ENCODE measurements around the gene ZCCHC14.

ZCCHC14 gene

DNA sequence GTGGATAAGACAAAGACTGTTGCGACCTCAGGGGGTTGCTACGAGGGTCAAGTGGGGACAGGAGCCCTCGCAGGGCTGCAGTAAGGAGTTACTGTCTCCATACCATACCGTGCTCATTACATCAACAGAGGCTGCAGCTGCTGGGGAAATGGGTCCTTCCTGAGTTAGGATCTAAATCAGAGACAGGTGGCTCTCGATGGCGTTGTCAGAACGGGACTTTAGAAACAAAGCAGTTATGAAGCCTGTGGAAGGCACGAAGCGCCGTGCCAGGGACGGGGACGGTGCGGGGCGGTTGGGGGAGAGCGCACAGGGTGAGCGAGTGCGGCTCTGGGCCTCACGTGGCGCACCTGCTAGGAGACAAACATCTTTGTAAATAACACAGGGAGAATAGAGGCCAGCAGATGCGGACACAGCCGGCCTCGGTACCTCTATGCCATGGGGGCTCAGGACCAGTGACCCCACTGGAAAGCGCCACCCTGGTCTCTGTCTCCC, 34.4 kb downstream of the ZCCHC14 start:
- in situ Hi-C loops (cut with MboI; ENCODE audit: low sequenced_read_pairs), result no loop called here

DNA sequence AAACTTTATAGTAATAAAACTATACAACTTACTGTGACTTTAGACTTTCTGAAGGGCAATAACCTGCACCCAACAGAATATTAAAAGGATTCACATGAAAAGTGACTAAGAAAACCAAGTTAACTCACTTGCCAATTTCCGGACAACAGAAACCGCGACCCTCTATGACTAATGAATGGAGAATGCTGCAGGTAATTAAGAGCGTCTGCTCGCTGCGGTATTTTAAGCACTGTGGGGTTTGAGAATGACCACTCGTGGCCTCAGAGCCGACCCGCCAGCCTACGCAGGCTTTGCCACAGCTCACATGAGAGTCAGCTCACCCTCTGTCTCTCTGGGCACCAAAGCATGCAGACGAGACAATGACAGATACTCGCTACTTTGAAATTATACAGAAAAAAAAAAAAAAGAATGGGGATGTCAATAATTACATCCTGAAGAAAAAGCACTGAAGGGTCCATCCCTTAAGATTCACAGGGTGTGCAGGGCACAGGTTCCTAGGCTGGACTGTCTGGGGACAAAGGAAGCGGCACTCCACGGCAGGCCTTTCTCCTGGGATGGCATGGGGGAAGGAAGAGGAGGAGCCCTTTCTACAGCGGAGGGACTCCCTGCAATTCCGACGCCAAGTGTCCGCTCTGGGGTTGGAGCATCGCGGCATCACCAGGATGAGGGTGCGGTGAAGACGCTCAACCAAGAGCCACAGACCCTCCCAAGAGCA, 35.0 kb downstream of the ZCCHC14 start:
- in situ Hi-C loops (cut with MboI; ENCODE audit: low sequenced_read_pairs), result no loop called here

DNA sequence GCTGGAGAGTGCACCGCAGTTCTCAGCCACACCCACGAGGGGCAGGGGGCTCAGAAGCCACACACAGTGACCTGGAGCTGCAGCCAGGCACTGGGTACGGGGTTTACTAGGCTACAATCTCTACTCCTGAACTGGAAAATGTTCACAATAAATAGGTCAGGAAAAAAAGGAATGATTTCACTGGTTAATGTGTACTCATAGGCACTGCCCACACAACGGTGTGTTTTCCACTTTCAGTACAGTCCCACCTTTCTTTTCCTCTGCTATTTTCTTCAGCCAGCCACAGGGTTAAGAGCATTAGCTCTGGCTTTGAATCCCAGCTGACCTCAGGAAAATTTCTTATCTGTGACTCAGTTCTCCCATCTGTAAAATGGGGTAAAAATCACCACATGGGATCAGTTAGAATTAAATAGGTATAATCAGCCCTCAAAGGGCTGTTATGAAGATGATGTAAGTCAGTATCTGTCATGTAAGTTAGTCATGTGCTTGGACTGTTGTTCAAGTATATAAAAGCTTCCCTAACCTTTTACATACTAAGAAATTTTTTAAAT, 35.7 kb downstream of the ZCCHC14 start:
- in situ Hi-C loops (cut with MboI; ENCODE audit: low sequenced_read_pairs), result no loop called here

DNA sequence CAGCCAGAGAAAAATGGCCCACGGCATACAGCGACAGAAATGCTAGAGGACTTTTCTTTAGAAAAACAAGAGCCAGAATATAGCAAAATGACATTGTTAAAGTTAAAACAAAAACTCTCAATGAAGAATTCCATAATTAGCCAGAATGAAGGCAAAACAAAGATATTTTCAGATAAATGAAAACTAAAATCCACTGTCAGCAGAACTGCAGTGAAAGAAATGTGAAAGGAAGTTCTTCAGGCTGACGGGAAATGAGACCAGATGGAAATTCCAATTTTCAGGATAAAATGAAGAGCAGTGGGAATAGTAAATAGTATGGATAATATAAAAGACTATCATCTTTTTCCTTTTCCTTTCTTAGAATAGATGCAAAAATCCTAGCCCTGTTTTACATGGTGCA, 38.4 kb downstream of the ZCCHC14 start:
- in situ Hi-C loops (cut with MboI; ENCODE audit: low sequenced_read_pairs), result no loop called here

DNA sequence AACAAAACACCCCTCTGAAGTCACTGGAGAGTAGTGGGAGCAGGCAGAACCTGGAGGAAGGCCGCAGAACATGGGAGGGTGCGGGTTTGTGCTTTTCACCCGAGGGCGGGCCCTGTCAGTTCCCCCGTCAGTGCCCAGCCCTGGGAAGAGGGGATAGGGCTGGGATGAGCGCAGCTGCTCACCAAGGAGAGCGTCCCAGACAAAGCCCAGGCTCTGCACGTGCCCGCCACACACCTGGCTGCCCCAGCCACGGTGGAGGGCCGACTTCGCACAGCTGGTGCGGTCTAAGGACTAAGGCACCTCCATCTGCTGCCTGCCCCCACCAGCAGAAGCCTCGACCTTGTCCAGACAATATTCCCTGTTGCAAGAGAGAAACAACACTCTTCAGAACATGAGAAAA, 39.5 kb downstream of the ZCCHC14 start:
- in situ Hi-C loops (cut with MboI; ENCODE audit: low sequenced_read_pairs), result no loop called here

DNA sequence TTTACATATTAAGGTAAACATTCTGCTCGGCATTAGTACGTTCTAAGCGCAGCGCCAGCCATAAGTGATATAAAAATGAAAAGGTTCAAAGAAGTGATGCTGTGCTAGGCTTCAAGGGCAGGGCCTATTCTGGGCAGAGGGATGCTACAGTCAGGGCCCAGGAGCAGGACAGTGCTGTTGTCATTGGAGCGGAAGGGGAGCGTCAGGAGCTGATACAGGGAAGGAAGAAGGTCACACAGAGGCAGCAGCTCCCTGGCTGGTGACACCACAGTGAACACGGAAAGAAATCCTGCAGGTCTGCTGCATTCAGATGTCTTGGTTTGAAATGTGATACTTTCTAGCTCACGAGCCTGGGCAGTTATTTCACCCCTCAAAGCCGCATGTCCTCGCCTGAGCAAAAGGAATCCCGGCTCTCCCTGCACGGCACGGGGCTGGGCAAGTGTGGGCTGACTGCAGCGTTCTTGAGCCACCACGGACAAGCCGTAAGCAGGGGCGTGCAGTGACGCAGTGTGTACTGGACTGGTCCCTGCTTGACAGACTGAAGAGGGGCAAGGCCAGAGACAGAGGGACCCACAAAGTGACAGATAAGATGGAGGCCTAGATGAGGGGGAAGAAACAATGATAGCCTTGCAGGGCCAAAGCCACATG, 41.1 kb downstream of the ZCCHC14 start:
- in situ Hi-C loops (cut with MboI; ENCODE audit: low sequenced_read_pairs), result no loop called here

DNA sequence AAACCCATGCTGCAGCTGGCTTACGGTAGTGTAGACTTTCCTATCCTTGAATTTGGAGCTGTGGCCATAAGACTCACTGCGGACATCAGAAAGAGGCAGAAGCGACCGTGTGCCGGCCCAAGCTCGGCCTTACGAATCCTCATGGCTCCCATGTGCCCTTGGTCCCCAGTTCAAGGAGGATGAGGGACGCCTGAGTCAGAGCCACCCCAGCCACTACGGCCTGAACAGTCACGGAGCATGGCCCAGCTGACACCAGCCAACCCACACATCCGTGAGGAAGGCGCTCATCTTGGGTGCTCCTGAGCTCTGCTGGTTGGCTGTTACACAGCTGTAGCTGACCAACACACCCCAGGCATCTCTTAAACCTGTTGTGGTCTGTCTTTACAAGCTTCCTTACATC, 44.0 kb downstream of the ZCCHC14 start:
- in situ Hi-C loops (cut with MboI; ENCODE audit: low sequenced_read_pairs), result no loop called here

DNA sequence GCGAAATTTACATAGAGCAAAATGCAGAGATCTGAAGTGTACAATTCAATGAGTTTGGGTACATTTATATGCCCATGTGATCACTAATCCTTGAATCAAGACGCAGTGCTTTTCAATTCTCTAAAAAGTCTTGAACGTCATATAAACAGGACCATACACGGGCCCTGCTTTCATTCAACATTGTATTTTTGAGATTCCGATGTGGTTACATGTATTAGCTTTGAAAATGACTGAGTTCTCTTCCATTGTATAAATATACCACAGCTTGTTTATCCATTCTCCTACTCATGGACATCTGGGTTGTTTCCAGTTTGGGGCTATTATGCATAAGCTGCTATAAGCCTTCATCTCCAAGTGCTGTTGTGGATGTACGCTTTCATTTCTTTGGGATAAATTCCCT, 45.5 kb downstream of the ZCCHC14 start:
- in situ Hi-C loops (cut with MboI; ENCODE audit: low sequenced_read_pairs), result no loop called here

DNA sequence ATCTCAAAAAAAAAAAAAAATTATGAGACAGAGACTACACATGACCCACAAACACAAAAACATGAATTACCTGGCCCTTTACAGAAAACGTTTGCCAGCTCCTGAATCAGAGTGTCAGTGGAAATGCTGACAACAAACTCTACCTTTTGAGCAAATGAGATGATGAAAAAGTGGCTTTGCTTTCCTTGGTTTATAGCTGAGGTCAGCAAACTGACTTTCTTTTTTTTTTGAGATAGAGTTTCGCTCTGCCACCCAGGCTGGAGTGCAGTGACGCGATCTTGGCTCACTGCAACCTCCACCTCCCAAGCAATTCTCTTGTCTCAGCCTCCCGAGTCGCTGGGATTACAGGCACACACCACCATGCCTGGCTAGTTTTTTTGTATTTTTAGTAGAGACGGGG, 46.3 kb downstream of the ZCCHC14 start:
- in situ Hi-C loops (cut with MboI; ENCODE audit: low sequenced_read_pairs), result no loop called here

DNA sequence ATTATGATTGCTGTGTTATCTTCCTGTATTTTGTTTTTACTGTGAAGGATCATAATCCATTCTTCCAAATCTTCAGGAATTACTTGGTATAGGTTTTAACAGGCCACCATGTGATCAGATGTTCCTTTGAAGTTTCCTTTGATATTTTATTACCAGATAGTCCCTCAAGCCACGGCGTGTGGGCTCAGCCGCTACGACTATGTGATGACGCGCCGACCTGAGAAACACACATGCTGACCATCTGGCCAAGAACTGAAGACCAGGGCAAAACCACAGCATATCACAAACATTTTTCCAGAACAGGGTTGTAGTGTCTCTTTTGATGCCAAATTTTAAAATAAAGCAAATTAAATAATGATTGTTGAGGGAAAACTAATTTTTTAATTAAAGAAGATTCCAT, 47.3 kb downstream of the ZCCHC14 start:
- in situ Hi-C loops (cut with MboI; ENCODE audit: low sequenced_read_pairs), result no loop called here

DNA sequence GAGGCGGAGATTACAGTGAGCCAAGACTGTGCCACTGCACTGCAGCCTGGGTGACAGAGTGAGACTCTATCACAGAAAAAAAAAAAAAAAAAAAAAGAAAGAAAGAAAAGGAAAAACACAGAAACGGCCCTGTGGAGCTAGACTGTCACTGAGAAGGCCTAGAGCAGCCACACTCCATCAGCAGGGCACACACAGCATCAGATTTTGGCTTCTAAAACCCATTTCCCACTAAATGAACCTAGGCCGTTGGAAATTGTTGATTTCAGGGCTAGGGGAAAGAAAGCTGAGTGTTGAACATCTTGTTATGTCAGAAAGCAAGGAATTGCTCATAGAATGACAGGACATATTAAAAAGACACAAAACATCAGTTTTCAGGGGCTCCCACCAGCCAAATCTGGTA, 48.9 kb downstream of the ZCCHC14 start:
- in situ Hi-C loops (cut with MboI; ENCODE audit: low sequenced_read_pairs), result no loop called here

DNA sequence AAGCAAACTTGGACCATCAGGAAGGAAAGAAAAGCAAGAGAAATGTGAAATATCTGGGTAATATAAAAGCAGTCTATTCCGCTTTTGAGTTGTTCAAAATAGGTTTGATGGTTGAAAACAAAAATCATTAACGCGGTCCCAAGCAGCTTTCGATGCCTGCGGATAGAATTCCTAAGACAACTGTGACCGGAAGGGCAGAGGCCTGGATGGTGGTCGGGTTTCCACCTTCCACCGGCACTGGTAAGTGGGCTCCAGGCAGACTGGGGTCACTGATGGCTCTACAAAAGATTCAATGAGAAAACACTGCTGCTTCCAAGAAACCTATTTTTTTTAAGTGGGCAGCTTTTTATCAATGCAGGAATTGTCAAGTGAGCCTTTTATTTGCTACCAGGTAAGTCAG, 49.8 kb downstream of the ZCCHC14 start:
- in situ Hi-C loops (cut with MboI; ENCODE audit: low sequenced_read_pairs), result no loop called here

DNA sequence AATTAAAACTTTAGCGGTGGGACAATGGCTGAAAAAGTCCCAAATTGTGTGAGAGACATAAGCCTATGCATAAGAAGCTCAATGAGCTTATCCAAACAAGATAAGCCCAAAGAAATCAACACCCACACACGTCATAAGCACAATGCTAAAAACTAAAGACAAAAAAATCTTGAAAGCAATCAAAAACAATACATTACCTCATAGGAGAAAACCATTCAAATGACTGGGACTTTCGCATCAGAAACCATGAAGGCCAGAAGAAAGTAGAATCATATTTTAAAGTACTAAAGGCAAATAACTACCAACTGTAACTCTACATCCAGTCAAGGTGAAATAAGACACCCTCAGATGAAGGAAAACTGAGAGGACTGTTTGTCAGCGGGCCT, 50.2 kb downstream of the ZCCHC14 start:
- in situ Hi-C loops (cut with MboI; ENCODE audit: low sequenced_read_pairs), result no loop called here

DNA sequence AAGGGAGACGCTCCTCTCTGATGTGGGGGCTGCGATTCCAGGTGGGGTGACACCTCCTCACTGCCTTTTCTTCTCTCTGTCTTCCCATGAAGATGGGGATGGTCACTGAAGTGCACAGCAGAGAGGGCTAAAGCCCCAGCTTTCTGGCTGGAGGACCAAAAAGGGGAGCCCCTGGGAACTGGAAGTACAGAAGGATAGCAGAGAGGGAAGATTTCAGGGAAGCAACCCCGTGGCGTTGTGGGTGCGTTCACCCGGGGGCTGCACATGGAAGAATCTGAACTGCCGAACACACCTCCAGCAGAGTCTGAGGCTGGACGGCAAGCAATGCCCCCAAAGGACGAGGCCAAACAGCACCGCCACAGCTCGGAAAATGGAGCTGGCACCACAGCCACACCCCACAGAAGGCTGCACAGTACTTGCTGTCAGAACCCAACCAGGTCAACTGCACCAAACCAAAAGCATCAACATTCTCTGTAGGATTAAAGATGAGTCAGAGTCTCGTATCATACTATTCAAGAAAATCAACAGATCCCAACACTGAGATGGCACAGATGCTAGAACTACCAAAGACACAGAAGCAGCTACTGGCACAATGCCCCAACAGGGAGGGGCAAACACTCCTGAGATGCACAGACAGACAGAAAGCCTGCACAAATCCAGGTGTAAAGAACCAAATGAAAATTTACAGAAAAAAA, 50.8 kb downstream of the ZCCHC14 start:
- in situ Hi-C loops (cut with MboI; ENCODE audit: low sequenced_read_pairs), result no loop called here

DNA sequence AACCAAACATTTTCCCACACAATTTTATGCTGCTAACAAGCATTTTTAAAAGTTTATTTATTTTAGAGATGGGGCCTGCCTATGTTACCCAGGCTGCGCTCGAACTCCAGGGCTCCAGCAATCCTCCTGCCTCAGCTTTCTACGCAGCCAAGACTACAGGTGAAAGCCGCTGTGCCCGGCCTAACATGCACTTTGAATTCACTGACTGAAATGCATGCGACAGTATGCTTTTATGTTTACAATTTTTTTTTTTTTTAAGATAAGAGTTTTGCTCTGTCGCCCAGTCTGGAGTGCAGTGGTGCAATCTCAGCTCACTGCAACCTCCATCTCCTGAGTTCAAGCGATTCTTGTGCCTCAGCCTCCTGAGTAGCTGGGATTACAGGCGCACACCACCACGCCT, 52.9 kb downstream of the ZCCHC14 start:
- in situ Hi-C loops (cut with MboI; ENCODE audit: low sequenced_read_pairs), result no loop called here

DNA sequence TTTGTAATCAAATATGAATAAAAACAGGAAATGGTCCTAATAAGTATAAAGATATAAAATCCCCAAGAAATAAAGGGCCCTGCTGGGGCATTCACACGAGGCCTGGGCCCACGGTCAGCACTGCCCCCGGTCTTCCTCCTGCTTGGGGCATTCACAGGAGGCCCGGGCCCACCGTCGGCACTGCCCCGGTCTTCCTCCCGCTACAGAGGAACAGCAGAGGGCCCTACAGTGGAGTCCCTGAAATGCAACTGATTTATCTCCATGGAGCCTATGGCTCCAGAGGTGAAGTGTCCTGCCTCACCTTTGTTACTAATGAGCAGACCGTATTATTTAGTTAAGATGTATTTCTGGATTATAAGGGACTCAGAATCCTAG, 54.2 kb downstream of the ZCCHC14 start:
- in situ Hi-C loops (cut with MboI; ENCODE audit: low sequenced_read_pairs), result no loop called here

DNA sequence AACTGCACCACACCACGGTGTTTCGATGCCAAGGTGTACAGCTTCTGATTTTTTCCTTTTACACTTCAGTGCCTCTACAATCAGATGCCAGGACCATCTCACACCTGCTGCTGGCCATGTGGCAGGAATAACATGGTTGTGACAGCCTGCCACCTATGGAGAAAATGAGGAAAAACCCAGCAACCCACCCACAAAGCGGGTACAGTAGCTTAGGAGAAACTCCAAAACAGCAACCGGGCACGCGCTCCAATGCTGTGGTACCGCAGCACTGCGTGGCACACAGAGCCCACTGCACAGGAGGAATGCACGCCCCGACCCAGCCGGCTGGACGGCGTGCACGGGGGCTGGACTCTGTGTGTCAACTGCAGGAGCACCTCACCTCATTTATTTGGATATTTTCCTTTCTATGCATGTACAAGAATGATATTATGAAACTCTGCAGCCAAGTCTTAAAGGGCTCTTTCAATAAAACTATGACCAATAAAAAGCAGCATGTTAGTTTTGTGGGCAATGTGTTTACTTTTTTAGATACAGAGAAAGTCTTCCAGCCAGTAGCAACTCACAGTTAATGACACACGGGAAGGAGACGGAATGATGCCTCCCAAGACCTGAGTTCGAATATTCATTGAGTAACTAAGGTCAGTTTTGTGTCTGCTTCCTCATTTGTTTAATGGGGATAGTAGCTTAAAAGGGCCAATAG, 54.8 kb downstream of the ZCCHC14 start:
- in situ Hi-C loops (cut with MboI; ENCODE audit: low sequenced_read_pairs), result no loop called here

DNA sequence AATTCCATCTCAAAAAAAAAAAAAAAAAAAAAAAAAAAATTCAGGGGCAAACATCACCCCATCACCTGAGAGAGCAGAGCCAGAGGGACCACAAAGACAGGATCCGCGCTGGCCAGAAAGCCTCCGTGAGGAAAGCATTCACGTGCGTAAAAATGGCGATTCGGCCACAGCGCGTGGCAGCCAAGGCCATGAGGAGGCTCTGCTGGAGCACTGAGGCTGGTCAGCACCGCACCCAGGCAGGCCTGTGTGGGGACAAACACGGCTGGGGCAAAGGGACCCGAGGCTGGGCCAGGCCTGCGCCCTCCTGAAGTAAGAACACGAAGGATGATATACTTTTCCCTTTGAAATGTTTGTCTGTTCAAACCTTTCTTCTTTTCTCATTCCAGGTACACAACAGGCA, 55.5 kb downstream of the ZCCHC14 start:
- in situ Hi-C loops (cut with MboI; ENCODE audit: low sequenced_read_pairs), result no loop called here

DNA sequence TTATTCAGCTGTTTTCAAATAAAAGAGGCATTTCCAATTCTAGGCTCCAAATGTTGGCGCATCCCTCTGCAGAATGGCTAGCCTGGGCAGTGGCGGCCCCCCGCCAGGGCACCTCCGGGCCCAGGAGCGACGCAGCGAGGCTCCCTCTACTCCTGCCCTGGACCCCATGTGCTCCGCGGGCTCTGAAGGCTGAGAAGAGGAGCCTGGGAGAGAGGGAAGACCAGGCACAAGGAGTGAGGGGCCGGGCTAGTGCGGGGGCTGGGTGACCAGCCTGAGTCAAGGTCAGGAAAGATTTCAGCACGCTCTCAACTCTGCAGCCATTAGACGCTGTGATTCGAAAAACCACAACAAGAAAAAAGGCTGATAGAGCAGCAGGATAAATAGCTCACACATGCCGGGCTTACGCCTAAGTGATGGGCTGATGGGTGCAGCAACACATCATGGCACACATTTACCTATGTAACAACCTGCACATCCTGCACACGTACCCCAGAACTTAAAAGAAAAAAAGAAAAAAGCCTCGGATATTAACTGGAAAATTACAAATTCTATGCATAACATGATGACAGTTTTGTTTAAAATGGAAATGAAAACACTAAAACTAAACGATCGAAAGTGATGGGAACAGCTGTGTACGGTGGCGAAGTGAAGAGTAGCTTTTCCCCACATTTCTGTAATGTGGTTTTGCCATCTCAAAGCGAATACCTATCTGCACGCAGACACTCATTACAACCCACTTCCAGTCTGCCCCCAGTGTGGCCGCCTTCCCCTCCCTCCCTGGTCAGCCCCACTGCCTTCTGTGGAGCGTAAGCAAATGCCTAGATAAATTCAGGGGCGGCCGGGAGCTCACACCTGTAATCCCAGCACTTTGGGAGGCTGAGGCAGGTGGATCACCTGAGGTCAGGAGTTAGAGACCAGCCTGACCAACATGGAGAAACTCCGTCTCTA, 56.3 kb downstream of the ZCCHC14 start:
- in situ Hi-C loops (cut with MboI; ENCODE audit: low sequenced_read_pairs), result no loop called here
